K562 (cell line): ENCODE measurements around the gene LMBRD1. TPM values are rescaled to one million over a fixed set of nuclear protein-coding genes. Genes with fewer than 3 reads are reported as not detected.

ENCODE experiments used
- ATAC-seq: fragments of 200-7000 bp; cut with Tn5 transposase; 3 replicates; pipeline ENCODE4 v1.9.1; 2020; ENCODE audit warnings: moderate library complexity
- BruUV-seq: library from RNA; stranded (reverse); fragments of 400-500 nt; replicated peaks from 2 replicates; lab custom pipeline; 2021; lab: Mats Ljungman, UMichigan
- CTCF ChIA-PET: fragments of 300-600 bp; formaldehyde crosslinking; extraction: SDS; loops from one replicate; lab custom pipeline; 2021; ENCODE audit warnings: low intra/inter-chr PET ratio; lab: Yijun Ruan, JAX
- POLR2A ChIA-PET: fragments of 300-600, 350-650 bp; sonication (Branson Sonifier 250); formaldehyde crosslinking; extraction: SDS; loops from one replicate; lab custom pipeline; 2021; ENCODE audit warnings: antibody characterized with exemption, inconsistent platforms; lab: Yijun Ruan, JAX
- DNase-seq, 4 experiments: peaks; one replicate each; pipeline versions ENCODE4 v3.0.0 to v3.0.0-alpha.2; 2011 to 2018; ENCODE audit warnings: low spot score in 3 of 4, mixed read lengths in 3 of 4; ENCODE audit errors: extremely low read depth in 1 of 4
- FAIRE-seq: peaks from 2 replicates; lab custom pipeline; 2011; peaks lifted over from hg19 to GRCh38; lab: Jason Lieb, UNC
- H2AFZ ChIP-seq: 2 replicates; pipeline ENCODE4 v1.6.0; 2011; ENCODE audit warnings: low read depth, low read length, control low read depth, inconsistent platforms
- H3K27ac ChIP-seq: fragments of 200-600 bp; 3 replicates; pipeline ENCODE4 v1.8.0; 2011; ENCODE audit warnings: low read depth, mild to moderate bottlenecking, control low read depth, inconsistent platforms, low read length, moderate library complexity, mixed read lengths; ENCODE audit errors: extremely low read depth
- H3K27me3 ChIP-seq, 2 experiments: fragments of 300-600 bp in 1 of 2; 2 replicates in 1 of 2; 3 replicates in 1 of 2; pipeline versions ENCODE4 v1.6.0 to v1.8.0; 2011; ENCODE audit warnings: inconsistent platforms in 2 of 2, low read length in 2 of 2, mild to moderate bottlenecking in 1 of 2, mixed read lengths in 1 of 2, moderate library complexity in 1 of 2; ENCODE audit not compliant: control insufficient read depth in 2 of 2, insufficient read depth in 2 of 2
- H3K36me3 ChIP-seq: fragments of 300-600 bp; 3 replicates; pipeline ENCODE4 v1.8.0; 2011; ENCODE audit warnings: mild to moderate bottlenecking, low read length, inconsistent platforms; ENCODE audit not compliant: control insufficient read depth, insufficient read depth
- H3K4me1 ChIP-seq, 2 experiments: fragments of 200-600 bp in 1 of 2; replicated peaks in 1 of 2; 2 replicates in 1 of 2; 3 replicates in 1 of 2; pipeline versions ENCODE4 v1.5.1 to v1.8.0; 2011; ENCODE audit warnings: inconsistent platforms in 2 of 2, low read length in 2 of 2, mild to moderate bottlenecking in 1 of 2, mixed read lengths in 1 of 2, moderate library complexity in 1 of 2; ENCODE audit not compliant: control insufficient read depth in 2 of 2, insufficient read depth in 2 of 2
- H3K4me2 ChIP-seq: 2 replicates; pipeline ENCODE4 v1.6.1; 2011; ENCODE audit warnings: low read length, control low read depth, inconsistent platforms, mixed read lengths; ENCODE audit not compliant: insufficient read depth
- H3K4me3 ChIP-seq: fragments of 200-600 bp; sonication (generic), shearing (Covaris generic); 2 replicates; pipeline ENCODE4 v1.5.1; 2016; ENCODE audit warnings: control low read depth, inconsistent platforms
- H3K79me2 ChIP-seq: fragments of 200-600 bp; 3 replicates; pipeline ENCODE4 v1.8.0; 2011; ENCODE audit warnings: low read length, inconsistent platforms; ENCODE audit not compliant: control insufficient read depth, insufficient read depth
- H3K9ac ChIP-seq, 2 experiments: 2 replicates each; pipeline versions ENCODE4 v1.6.0 to v1.6.1; 2011; ENCODE audit warnings: low read depth in 2 of 2, low read length in 2 of 2, control low read depth in 1 of 2, inconsistent platforms in 1 of 2, mild to moderate bottlenecking in 1 of 2, mixed read lengths in 1 of 2; ENCODE audit not compliant: insufficient read depth in 1 of 2
- H3K9me1 ChIP-seq: one replicate; pipeline ENCODE4 v1.6.0; 2011; ENCODE audit warnings: inconsistent platforms, mild to moderate bottlenecking, low read length, moderate library complexity; ENCODE audit not compliant: control insufficient read depth, insufficient read depth
- H3K9me3 ChIP-seq: replicated peaks from 2 replicates; pipeline ENCODE4 v1.5.1; 2011; ENCODE audit warnings: low read depth, low read length, inconsistent platforms; ENCODE audit not compliant: control insufficient read depth, insufficient read depth
- H4K20me1 ChIP-seq: replicated peaks from 2 replicates; pipeline ENCODE4 v1.6.1; 2011; ENCODE audit warnings: low read length, inconsistent platforms, mixed read lengths; ENCODE audit not compliant: control insufficient read depth, insufficient read depth
- FUS ChIP-seq: fragments of 200-400 bp; formaldehyde crosslinking; optimal IDR thresholded peaks from 2 replicates; pipeline ENCODE3; 2017; ENCODE audit warnings: low read depth, low read length
- NFXL1 ChIP-seq: fragments of 450-650 bp; formaldehyde crosslinking; IDR thresholded peaks from 2 replicates; pipeline ENCODE4 v1.4.0; 2021; ENCODE audit warnings: mild to moderate bottlenecking
- RAD21 ChIP-seq, 2 experiments: fragments of 250-450 bp in 1 of 2; fragments of 450-650 bp in 1 of 2; sonication (Bioruptor Pico) in 1 of 2; formaldehyde crosslinking in 1 of 2; IDR thresholded peaks in 1 of 2; conservative IDR thresholded peaks in 1 of 2; 2 replicates each; pipeline versions ENCODE4 v1.4.0 to v1.8.0; 2020 to 2022; ENCODE audit warnings: mild to moderate bottlenecking in 2 of 2, moderate library complexity in 1 of 2
- SMC3 ChIP-seq: conservative IDR thresholded peaks from 2 replicates; pipeline ENCODE4 v1.6.1; 2011; ENCODE audit warnings: low read depth, low read length, improper control_type of control experiment; ENCODE audit not compliant: insufficient read depth
- WGBS: fragments of 100-300 bp; shearing (Covaris generic); methylation state at CpG from one replicate; pipeline ENCODE4 v1.1.6; 2016; ENCODE audit warnings: low coverage, mixed read lengths; ENCODE audit not compliant: insufficient coverage; ENCODE audit errors: missing lambda C conversion rate; 5-methylcytosine and 5-hydroxymethylcytosine counted together
- in situ Hi-C: fragments of 300-500 bp; cut with MboI; formaldehyde crosslinking; loops from 4 replicates; pipeline ENCODE4 v1.15.0; 2018; ENCODE audit warnings: inconsistent platforms, mixed read lengths
- intact Hi-C: fragments of 100-400 bp; cut with micrococcal nuclease; formaldehyde crosslinking; loops from 2 replicates; pipeline ENCODE4 v1.14.2; 2022
- polyA plus RNA-seq, 8 experiments: library from polyadenylated mRNA; depleted of rRNA in 4 of 8; stranded (reverse) in 5 of 8; unstranded in 3 of 8; fragments of >200 nt; fragmentation: Nextera tagmentation in 2 of 8; fragmentation: Illumina TruSeq in 1 of 8; extraction: Ambion mirVana in 2 of 8; extraction: Trizol in 1 of 8; gene quantifications; 2 replicates each; pipeline versions ENCODE4 v1.2.1 to v1.2.3, GENCODE V29; 2011 to 2014; ENCODE audit warnings: inconsistent platforms in 1 of 8, missing spikeins in 1 of 8
- total RNA-seq, 7 experiments: library from RNA; depleted of rRNA in 6 of 7; stranded (reverse); fragments of >200 nt in 6 of 7; fragmentation: Illumina TruSeq in 2 of 7; extraction: Trizol in 2 of 7; gene quantifications; 2 replicates each; pipeline versions ENCODE4 v1.2.1 to v1.2.3, GENCODE V29; 2011 to 2021; ENCODE audit warnings: low replicate concordance in 1 of 7
- TF ChIP-seq, protein P1 (sequence below), 3 experiments: IDR thresholded peaks in 2 of 3; conservative IDR thresholded peaks in 1 of 3; 2 replicates each; pipeline ENCODE4 v1.5.1; 2011 to 2012; ENCODE audit warnings: low read length in 3 of 3, mild to moderate bottlenecking in 3 of 3, control low read depth in 2 of 3, improper control_type of control experiment in 1 of 3, inconsistent platforms in 1 of 3, low read depth in 1 of 3, mixed read lengths in 1 of 3, moderate library complexity in 1 of 3; ENCODE audit not compliant: insufficient read depth in 2 of 3
- TF ChIP-seq, protein P2 (sequence below), 2 experiments: fragments of 450-650 bp; formaldehyde crosslinking in 1 of 2; IDR thresholded peaks; 2 replicates each; pipeline versions ENCODE4 v1.4.0 to v1.6.1; 2014 to 2020; ENCODE audit warnings: mild to moderate bottlenecking in 2 of 2, borderline replicate concordance in 1 of 2, low read depth in 1 of 2

Gene LMBRD1
- total and polyA plus RNA-seq, 9 of the 15 experiments (the other 6 are each of a cell fraction or from before 2014, with no cell fraction given), result 14.0 to 85.2 (median 26.5) TPM

DNA sequence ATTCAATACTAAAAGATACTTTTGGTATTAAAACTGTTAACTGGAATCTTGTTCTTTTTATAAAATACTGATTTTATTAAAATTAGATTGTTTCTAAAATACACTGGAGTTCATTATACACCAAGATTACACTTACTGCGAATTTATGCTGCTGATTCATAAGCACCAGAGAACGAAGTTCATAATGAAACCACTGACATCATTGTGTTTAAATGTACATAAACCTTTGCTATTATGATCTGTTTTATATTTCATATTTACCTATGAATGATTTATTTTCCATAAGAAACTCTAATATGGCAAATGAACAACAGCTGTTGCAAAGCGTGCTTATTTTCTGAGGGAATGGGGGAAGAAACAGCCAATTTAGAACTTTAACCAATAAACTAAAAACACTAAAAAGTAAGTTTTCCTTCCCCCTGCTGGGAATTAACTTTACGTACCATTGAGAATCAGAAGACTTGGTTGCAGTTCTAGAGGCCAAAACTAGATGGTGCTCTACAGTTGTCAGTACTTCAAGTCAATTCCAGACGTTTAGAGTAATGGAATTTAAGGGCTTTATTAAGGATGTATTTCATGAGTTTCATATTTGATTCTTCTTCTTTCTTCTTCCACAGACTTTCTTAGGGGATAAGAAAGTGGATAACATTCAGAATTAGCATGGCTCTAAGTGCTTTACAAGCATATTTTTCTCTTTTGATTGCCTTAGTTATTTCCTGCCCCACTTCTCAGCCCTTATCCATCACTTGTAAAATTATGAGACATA lies 38.8 kb upstream of the LMBRD1 start:
- Histone ChIP-seq H3K4me1 (no peaks in the 10 kb centered on the region), H3K27me3 (no peaks in the 10 kb centered on the region; a peak in 1 of 5 replicates), H3K27ac (no peak overlapping the region), H3K9me1 (no peaks in the 10 kb centered on the region), H3K4me3 (no peak overlapping the region), H3K79me2 (no peaks in the 10 kb centered on the region), H3K4me2 (no peak overlapping the region), H3K9me3 (no peaks in the 10 kb centered on the region)
- in situ Hi-C loops, result no loop called here
- ChIA-PET CTCF (interaction anchor here (1.7 kb wide), 1 partner anchor 331 kb away, joined by 5 read pairs; no protein-coding TSS in a partner anchor), POLR2A (no interaction called here)
- peak; percentile 83 for FAIRE-seq
- DNase-seq, result peak in 3 of 4 experiments; percentile 8 to 50 (median 36)
- no TSS peak for BruUV-seq
- intact Hi-C loops, result loop anchor here (2.0 to 5.0 kb wide), 2 partner anchors 273 to 332 kb away; no protein-coding TSS in a partner anchor
- TF ChIP-seq SMC3 (0 out of 2 replicates have a peak, but pooled peaks have one; percentile 33), RAD21 (CRISPR knock-in tag; conservative IDR thresholded peaks at IDR 0.05 in 1 of 2, IDR thresholded peaks at IDR 0.05 in 1 of 2) (peak; percentile 48 to 63), FUS (no peak), NFXL1 (CRISPR knock-in tag) (no peak)
- TF ChIP-seq, protein P1, sequence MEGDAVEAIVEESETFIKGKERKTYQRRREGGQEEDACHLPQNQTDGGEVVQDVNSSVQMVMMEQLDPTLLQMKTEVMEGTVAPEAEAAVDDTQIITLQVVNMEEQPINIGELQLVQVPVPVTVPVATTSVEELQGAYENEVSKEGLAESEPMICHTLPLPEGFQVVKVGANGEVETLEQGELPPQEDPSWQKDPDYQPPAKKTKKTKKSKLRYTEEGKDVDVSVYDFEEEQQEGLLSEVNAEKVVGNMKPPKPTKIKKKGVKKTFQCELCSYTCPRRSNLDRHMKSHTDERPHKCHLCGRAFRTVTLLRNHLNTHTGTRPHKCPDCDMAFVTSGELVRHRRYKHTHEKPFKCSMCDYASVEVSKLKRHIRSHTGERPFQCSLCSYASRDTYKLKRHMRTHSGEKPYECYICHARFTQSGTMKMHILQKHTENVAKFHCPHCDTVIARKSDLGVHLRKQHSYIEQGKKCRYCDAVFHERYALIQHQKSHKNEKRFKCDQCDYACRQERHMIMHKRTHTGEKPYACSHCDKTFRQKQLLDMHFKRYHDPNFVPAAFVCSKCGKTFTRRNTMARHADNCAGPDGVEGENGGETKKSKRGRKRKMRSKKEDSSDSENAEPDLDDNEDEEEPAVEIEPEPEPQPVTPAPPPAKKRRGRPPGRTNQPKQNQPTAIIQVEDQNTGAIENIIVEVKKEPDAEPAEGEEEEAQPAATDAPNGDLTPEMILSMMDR (IDR thresholded peaks at IDR 0.05 in 2 of 3, conservative IDR thresholded peaks at IDR 0.05 in 1 of 3; ENCODE audit: insufficient read depth in 2 of 3, low read depth in 1 of 3, low read length in 3 of 3), result peak; percentile 67 to 77 (median 74); a peak in 5 of 6 replicates
- TF ChIP-seq, protein P2, sequence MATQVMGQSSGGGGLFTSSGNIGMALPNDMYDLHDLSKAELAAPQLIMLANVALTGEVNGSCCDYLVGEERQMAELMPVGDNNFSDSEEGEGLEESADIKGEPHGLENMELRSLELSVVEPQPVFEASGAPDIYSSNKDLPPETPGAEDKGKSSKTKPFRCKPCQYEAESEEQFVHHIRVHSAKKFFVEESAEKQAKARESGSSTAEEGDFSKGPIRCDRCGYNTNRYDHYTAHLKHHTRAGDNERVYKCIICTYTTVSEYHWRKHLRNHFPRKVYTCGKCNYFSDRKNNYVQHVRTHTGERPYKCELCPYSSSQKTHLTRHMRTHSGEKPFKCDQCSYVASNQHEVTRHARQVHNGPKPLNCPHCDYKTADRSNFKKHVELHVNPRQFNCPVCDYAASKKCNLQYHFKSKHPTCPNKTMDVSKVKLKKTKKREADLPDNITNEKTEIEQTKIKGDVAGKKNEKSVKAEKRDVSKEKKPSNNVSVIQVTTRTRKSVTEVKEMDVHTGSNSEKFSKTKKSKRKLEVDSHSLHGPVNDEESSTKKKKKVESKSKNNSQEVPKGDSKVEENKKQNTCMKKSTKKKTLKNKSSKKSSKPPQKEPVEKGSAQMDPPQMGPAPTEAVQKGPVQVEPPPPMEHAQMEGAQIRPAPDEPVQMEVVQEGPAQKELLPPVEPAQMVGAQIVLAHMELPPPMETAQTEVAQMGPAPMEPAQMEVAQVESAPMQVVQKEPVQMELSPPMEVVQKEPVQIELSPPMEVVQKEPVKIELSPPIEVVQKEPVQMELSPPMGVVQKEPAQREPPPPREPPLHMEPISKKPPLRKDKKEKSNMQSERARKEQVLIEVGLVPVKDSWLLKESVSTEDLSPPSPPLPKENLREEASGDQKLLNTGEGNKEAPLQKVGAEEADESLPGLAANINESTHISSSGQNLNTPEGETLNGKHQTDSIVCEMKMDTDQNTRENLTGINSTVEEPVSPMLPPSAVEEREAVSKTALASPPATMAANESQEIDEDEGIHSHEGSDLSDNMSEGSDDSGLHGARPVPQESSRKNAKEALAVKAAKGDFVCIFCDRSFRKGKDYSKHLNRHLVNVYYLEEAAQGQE (IDR thresholded peaks at IDR 0.05; ENCODE audit: borderline replicate concordance), result peak; percentile 35; the same call in 1 of the 2 replicates
- TF ChIP-seq, protein P2 (CRISPR knock-in tag; IDR thresholded peaks at IDR 0.05; ENCODE audit: low read depth), result no peak
- TF ChIP-seq, all 486 proteins: peak for 4
- no peaks in the 10 kb centered on the region for H4K20me1 ChIP-seq
- H3K36me3 ChIP-seq, result no peaks in the 10 kb centered on the region
- 1% methylated on average over 5 of the region's 5 CpGs for WGBS
- peak; percentile 82 for ATAC-seq
- H3K9ac ChIP-seq, result no peak overlapping the region
- no peak overlapping the region for H2AFZ ChIP-seq
